GM12878 (cell line): Measurements from ENCODE around the gene CALHM3. TPM values are rescaled to one million over a fixed set of nuclear protein-coding genes. Genes with fewer than 3 reads are reported as not detected.

Experiments used
- ATAC-seq: fragments of 200-7000 bp; cut with Tn5 transposase; 3 replicates; pipeline ENCODE4 v1.9.1; 2020; ENCODE audit warnings: mild to moderate bottlenecking, moderate library complexity
- BruUV-seq: library from RNA; stranded (reverse); fragments of 400-500 nt; replicated peaks from 2 replicates; lab custom pipeline; 2021; lab: Mats Ljungman, UMichigan
- CTCF ChIA-PET: fragments of 300-600 bp; sonication (Branson Sonifier 250); formaldehyde crosslinking; extraction: SDS; loops from one replicate; lab custom pipeline; 2021; ENCODE audit warnings: inconsistent platforms; lab: Yijun Ruan, JAX
- POLR2A ChIA-PET: fragments of 350-600 bp; formaldehyde crosslinking; extraction: SDS; loops from one replicate; lab custom pipeline; 2021; ENCODE audit warnings: inconsistent platforms; lab: Charles Lee
- RAD21 ChIA-PET: fragments of 300-600 bp; sonication (Branson Sonifier 250); formaldehyde crosslinking; loops from one replicate; lab custom pipeline; 2023; ENCODE audit warnings: antibody characterized with exemption; ENCODE audit not compliant: unreplicated experiment; lab: Charles Lee
- SMC1A ChIA-PET: fragments of 300-600 bp; sonication (Branson Sonifier 250); formaldehyde crosslinking; loops from one replicate; lab custom pipeline; 2023; ENCODE audit not compliant: unreplicated experiment, uncharacterized antibody; lab: Charles Lee
- DNase-seq: peaks from one replicate; pipeline ENCODE4 v3.0.0-alpha.2; 2011; ENCODE audit warnings: low read depth, low spot score
- FAIRE-seq: peaks from 3 replicates; lab custom pipeline; 2011; peaks lifted over from hg19 to GRCh38; lab: Jason Lieb, UNC
- H2AFZ ChIP-seq: 2 replicates; pipeline ENCODE4 v1.6.0; 2011; ENCODE audit warnings: low read depth, low read length, control low read depth; ENCODE audit not compliant: control insufficient read depth
- H3K27ac ChIP-seq: 2 replicates; pipeline ENCODE4 v1.5.1; 2011; ENCODE audit warnings: control low read depth; ENCODE audit not compliant: control insufficient read depth, insufficient read depth
- H3K27me3 ChIP-seq, 2 experiments: replicated peaks in 1 of 2; 2 replicates each; pipeline versions ENCODE4 v1.6.0 to v1.6.1; 2011; ENCODE audit warnings: low read length in 1 of 2; ENCODE audit not compliant: control insufficient read depth in 2 of 2, insufficient read depth in 2 of 2
- H3K36me3 ChIP-seq, 2 experiments: 2 replicates each; pipeline ENCODE4 v1.5.1; 2011; ENCODE audit warnings: low read length in 1 of 2; ENCODE audit not compliant: control insufficient read depth in 2 of 2, insufficient read depth in 2 of 2
- H3K4me1 ChIP-seq: 2 replicates; pipeline ENCODE4 v1.6.1; 2011; ENCODE audit warnings: mild to moderate bottlenecking, low read length, moderate library complexity, mixed read lengths; ENCODE audit not compliant: control insufficient read depth, insufficient read depth
- H3K4me2 ChIP-seq: 2 replicates; pipeline ENCODE4 v1.6.0; 2011; ENCODE audit warnings: control low read depth; ENCODE audit not compliant: control insufficient read depth, insufficient read depth
- H3K4me3 ChIP-seq: fragments of 200-600 bp; sonication (generic); 2 replicates; pipeline ENCODE4 v1.5.1; 2016
- H3K79me2 ChIP-seq: 2 replicates; pipeline ENCODE4 v1.6.0; 2011; ENCODE audit warnings: low read length; ENCODE audit not compliant: control insufficient read depth, insufficient read depth
- H3K9ac ChIP-seq: 2 replicates; pipeline ENCODE4 v1.8.0; 2011; ENCODE audit warnings: low read length, control low read depth, mixed read lengths; ENCODE audit not compliant: control insufficient read depth, insufficient read depth
- H3K9me3 ChIP-seq: replicated peaks from 3 replicates; pipeline ENCODE4 v1.5.1; 2011; ENCODE audit warnings: mild to moderate bottlenecking, low read length; ENCODE audit not compliant: control insufficient read depth, insufficient read depth
- H4K20me1 ChIP-seq: 2 replicates; pipeline ENCODE4 v1.6.0; 2011; ENCODE audit not compliant: control insufficient read depth, insufficient read depth
- ASH2L ChIP-seq: fragments of 300-600, 200-600 bp; sonication (generic); IDR thresholded peaks from 2 replicates; pipeline ENCODE4 v1.6.1; 2017; ENCODE audit warnings: low read depth, mild to moderate bottlenecking, borderline replicate concordance
- ATF7 ChIP-seq: fragments of 450-650 bp; IDR thresholded peaks from 2 replicates; pipeline ENCODE4 v1.6.1; 2016; ENCODE audit warnings: low read depth, mild to moderate bottlenecking
- CEBPB ChIP-seq, 2 experiments: fragments of 150-350 bp in 1 of 2; IDR thresholded peaks; 2 replicates each; pipeline ENCODE4 v1.6.1; 2012 to 2014; ENCODE audit warnings: low read depth in 2 of 2, low read length in 2 of 2, borderline replicate concordance in 1 of 2, inconsistent platforms in 1 of 2
- EED ChIP-seq: sonication (generic); IDR thresholded peaks from 2 replicates; pipeline ENCODE4 v1.6.1; 2016; ENCODE audit warnings: antibody characterized with exemption, low read depth
- ETV6 ChIP-seq, 2 experiments: fragments of 450-650 bp in 1 of 2; IDR thresholded peaks in 1 of 2; conservative IDR thresholded peaks in 1 of 2; 2 replicates each; pipeline ENCODE4 v1.6.1; 2014; ENCODE audit warnings: antibody characterized with exemption in 1 of 2, borderline replicate concordance in 1 of 2, low read depth in 1 of 2, mild to moderate bottlenecking in 1 of 2, moderate library complexity in 1 of 2
- MTA2 ChIP-seq: fragments of 450-650 bp; IDR thresholded peaks from 2 replicates; pipeline ENCODE4 v1.6.1; 2016; ENCODE audit warnings: low read depth, mild to moderate bottlenecking, moderate library complexity
- POLR2A ChIP-seq: IDR thresholded peaks from 2 replicates; pipeline ENCODE4 v1.6.1; 2011; ENCODE audit warnings: low read depth, mild to moderate bottlenecking, low read length
- SMC3 ChIP-seq: IDR thresholded peaks from 2 replicates; pipeline ENCODE4 v1.6.1; 2011; ENCODE audit warnings: low read length, improper control_type of control experiment, borderline replicate concordance
- SP1 ChIP-seq: IDR thresholded peaks from one replicate; pipeline ENCODE4 v1.6.1; 2011; ENCODE audit warnings: low read depth, low read length
- SREBF2 ChIP-seq: IDR thresholded peaks from 2 replicates; pipeline ENCODE4 v1.6.1; 2012; ENCODE audit warnings: mild to moderate bottlenecking, low read length
- SUPT20H ChIP-seq: IDR thresholded peaks from 2 replicates; pipeline ENCODE4 v1.6.1; 2011; ENCODE audit warnings: low read depth, mild to moderate bottlenecking, low read length, moderate library complexity, borderline replicate concordance; ENCODE audit not compliant: control insufficient read depth
- TCF3 ChIP-seq: IDR thresholded peaks from 2 replicates; pipeline ENCODE4 v1.6.1; 2012; ENCODE audit warnings: low read depth, mild to moderate bottlenecking, low read length, borderline replicate concordance; ENCODE audit not compliant: insufficient read depth
- ZBED1 ChIP-seq: IDR thresholded peaks from 2 replicates; pipeline ENCODE4 v1.6.1; 2016; ENCODE audit warnings: borderline replicate concordance
- ZNF24 ChIP-seq: fragments of 450-650 bp; IDR thresholded peaks from 2 replicates; pipeline ENCODE4 v1.6.1; 2017; ENCODE audit warnings: antibody characterized with exemption, mild to moderate bottlenecking
- ZNF274 ChIP-seq: IDR thresholded peaks from one replicate; pipeline ENCODE4 v1.8.0; 2011; ENCODE audit not compliant: insufficient read length, insufficient read depth
- ZSCAN29 ChIP-seq: fragments of 450-650 bp; IDR thresholded peaks from 2 replicates; pipeline ENCODE4 v1.6.1; 2017; ENCODE audit warnings: mild to moderate bottlenecking, moderate library complexity
- WGBS: methylation state at CpG from one replicate; pipeline ENCODE4 v1.1.6; 2016; ENCODE audit warnings: low lambda C conversion rate; ENCODE audit not compliant: insufficient replicate concordance, insufficient coverage; ENCODE audit errors: missing lambda C conversion rate; 5-methylcytosine and 5-hydroxymethylcytosine counted together
- in situ Hi-C: fragments of 300-500 bp; cut with MboI; formaldehyde crosslinking; loops from 9 replicates; pipeline ENCODE4 v1.14.3; 2018; ENCODE audit warnings: mixed read lengths
- intact Hi-C: fragments of 100-400 bp; cut with micrococcal nuclease; formaldehyde crosslinking; loops from one replicate; pipeline ENCODE4 v1.14.2; 2022; ENCODE audit not compliant: unreplicated experiment
- polyA plus RNA-seq, 11 experiments: library from polyadenylated mRNA; depleted of rRNA in 4 of 11; unstranded in 6 of 11; stranded (reverse) in 5 of 11; fragments of >200 nt; fragmentation: Nextera tagmentation in 4 of 11; fragmentation: Illumina TruSeq in 1 of 11; extraction: Ambion mirVana in 4 of 11; extraction: Trizol in 1 of 11; gene quantifications; 1 replicate in 1 of 11; 2 replicates in 10 of 11; pipeline versions ENCODE4 v1.2.1 to v1.2.3, GENCODE V29; 2011 to 2016; ENCODE audit warnings: inconsistent platforms in 2 of 11, missing spikeins in 2 of 11, low read depth in 1 of 11
- total RNA-seq, 4 experiments: library from RNA; depleted of rRNA in 3 of 4; stranded (reverse); fragments of >200 nt in 3 of 4; fragmentation: Illumina TruSeq in 1 of 4; extraction: Trizol in 1 of 4; gene quantifications; 2 replicates each; pipeline versions ENCODE4 v1.2.1 to v1.2.3, GENCODE V29; 2013 to 2021
- TF ChIP-seq, protein P1 (sequence below): IDR thresholded peaks from 2 replicates; pipeline ENCODE4 v1.6.1; 2012; ENCODE audit warnings: mild to moderate bottlenecking, low read depth, low read length

CALHM3 gene
- total and polyA plus RNA-seq, 10 of the 15 experiments (the other 5 are each of a cell fraction or from before 2014, with no cell fraction given), result 0.03 to 0.42 (median 0.11) TPM; not detected in 5

DNA sequence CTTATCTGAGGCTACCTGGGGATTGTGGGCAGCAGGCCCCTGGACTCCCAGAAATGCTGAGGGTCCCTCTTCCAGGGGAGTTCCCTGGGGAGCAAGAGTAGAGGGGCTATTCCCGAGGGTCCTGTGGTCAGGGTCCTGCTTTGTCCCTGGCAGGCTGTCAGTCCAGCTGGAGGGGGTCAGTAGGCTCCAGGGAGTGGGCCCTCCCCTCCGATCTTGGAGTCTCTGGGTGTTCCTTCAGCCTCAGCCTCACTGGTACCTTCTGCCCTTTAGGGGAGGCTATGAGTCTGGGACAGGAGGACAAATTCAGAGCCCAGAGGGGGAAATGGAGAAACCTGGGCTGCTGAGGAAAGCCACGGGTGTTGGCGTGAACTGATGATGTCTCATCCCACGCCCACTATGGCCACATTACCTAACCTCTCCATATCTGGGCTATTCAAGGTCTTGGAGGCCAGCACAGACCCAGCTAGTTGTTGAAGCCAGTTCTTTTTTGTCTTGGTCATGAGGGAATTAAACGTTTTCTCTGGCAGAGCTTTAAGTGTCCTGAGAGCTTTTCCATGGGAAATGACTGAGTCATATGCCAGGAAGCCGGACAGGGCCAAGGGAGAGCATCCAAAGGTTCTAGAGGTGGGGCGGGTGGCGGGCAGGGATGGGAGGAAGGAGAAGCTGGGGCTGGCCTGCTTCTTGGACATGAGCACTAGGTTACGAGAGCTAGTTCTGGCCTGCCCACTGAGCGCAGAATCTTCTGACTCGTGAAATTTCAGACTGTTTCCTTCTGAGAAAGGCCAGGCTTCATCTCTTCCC, 33.1 kb downstream of the CALHM3 start (continued):
- no peak for TF ChIP-seq ZNF24
- no peak for TF ChIP-seq CEBPB (IDR thresholded peaks at IDR 0.05; ENCODE audit: borderline replicate concordance in 1 of 2, low read depth in 2 of 2, low read length in 2 of 2)
- TF ChIP-seq, protein P1, sequence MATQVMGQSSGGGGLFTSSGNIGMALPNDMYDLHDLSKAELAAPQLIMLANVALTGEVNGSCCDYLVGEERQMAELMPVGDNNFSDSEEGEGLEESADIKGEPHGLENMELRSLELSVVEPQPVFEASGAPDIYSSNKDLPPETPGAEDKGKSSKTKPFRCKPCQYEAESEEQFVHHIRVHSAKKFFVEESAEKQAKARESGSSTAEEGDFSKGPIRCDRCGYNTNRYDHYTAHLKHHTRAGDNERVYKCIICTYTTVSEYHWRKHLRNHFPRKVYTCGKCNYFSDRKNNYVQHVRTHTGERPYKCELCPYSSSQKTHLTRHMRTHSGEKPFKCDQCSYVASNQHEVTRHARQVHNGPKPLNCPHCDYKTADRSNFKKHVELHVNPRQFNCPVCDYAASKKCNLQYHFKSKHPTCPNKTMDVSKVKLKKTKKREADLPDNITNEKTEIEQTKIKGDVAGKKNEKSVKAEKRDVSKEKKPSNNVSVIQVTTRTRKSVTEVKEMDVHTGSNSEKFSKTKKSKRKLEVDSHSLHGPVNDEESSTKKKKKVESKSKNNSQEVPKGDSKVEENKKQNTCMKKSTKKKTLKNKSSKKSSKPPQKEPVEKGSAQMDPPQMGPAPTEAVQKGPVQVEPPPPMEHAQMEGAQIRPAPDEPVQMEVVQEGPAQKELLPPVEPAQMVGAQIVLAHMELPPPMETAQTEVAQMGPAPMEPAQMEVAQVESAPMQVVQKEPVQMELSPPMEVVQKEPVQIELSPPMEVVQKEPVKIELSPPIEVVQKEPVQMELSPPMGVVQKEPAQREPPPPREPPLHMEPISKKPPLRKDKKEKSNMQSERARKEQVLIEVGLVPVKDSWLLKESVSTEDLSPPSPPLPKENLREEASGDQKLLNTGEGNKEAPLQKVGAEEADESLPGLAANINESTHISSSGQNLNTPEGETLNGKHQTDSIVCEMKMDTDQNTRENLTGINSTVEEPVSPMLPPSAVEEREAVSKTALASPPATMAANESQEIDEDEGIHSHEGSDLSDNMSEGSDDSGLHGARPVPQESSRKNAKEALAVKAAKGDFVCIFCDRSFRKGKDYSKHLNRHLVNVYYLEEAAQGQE, result no peak
- no peak for TF ChIP-seq ZSCAN29
- no peak for TF ChIP-seq POLR2A
- no peak for TF ChIP-seq SUPT20H
- TF ChIP-seq SREBF2, result no peak

GRCh38 chr10:103445366-103445765, 33.7 kb downstream of the CALHM3 start:
- H3K4me2 ChIP-seq, result no peak overlapping the region
- no peak for TF ChIP-seq MTA2
- TF ChIP-seq ZBED1, result no peak
- no peak for TF ChIP-seq ASH2L
- TF ChIP-seq EED, result no peak
- TF ChIP-seq TCF3, result no peak
- no peak for TF ChIP-seq ZNF274
- no peak for TF ChIP-seq ATF7
- TF ChIP-seq SP1, result no peak
- no peak for TF ChIP-seq SMC3
- TF ChIP-seq ETV6 (conservative IDR thresholded peaks at IDR 0.05 in 1 of 2, IDR thresholded peaks at IDR 0.05 in 1 of 2; ENCODE audit: borderline replicate concordance in 1 of 2, low read depth in 1 of 2), result no peak
- no peak overlapping the region for H3K27ac ChIP-seq
- H2AFZ ChIP-seq, result no peak overlapping the region
- no peaks in the 10 kb centered on the region; the same call in 1 of the 2 replicates for H4K20me1 ChIP-seq
- SMC1A ChIA-PET, result interaction anchor here (0.7 to 1.6 kb wide), 2 partner anchors 9 to 36 kb away, joined by 3 read pairs; no protein-coding TSS in a partner anchor
- DNase-seq (no peak), FAIRE-seq (no peak), ATAC-seq (no peak)
- no peak overlapping the region for H3K9ac ChIP-seq
- intact Hi-C loops (loop anchor here (5.0 kb wide), 1 partner anchor 37 kb away; no protein-coding TSS in a partner anchor), in situ Hi-C loops (no loop called here)
- RAD21 ChIA-PET, result interaction anchor here (1.0 to 2.5 kb wide), 2 partner anchors 21 to 38 kb away, joined by 3 to 7 read pairs; no protein-coding TSS in a partner anchor
- peaks cover 36 to 47% of the 10 kb centered on the region in 2 experiments for H3K36me3 ChIP-seq
- H3K4me3 ChIP-seq, result no peak overlapping the region
- no peaks in the 10 kb centered on the region for H3K9me3 ChIP-seq
- BruUV-seq, result no TSS peak
- CTCF ChIA-PET, result interaction anchor here (1.6 to 17.8 kb wide), 3 partner anchors 27 to 40 kb away, joined by 4 to 163 read pairs (median 7); partner anchors contain the start of gene CALHM3
- WGBS, result 98% methylated on average over 9 of the region's 9 CpGs
- POLR2A ChIA-PET, result interaction anchor here (2.1 kb wide), 1 partner anchor 25 kb away, joined by 6 read pairs; no protein-coding TSS in a partner anchor
- peaks cover 9% of the 10 kb centered on the region; the same call in 1 of the 2 replicates for H3K4me1 ChIP-seq
- no peaks in the 10 kb centered on the region for H3K27me3 ChIP-seq
- H3K79me2 ChIP-seq, result peaks cover 14% of the 10 kb centered on the region
